H9 (cell line): ENCODE results near the gene ECI2. TPM values are rescaled to one million over a fixed set of nuclear protein-coding genes. Genes with fewer than 3 reads are reported as not detected.

Experiments
- DNase-seq: peaks from one replicate; pipeline ENCODE4 v3.0.0-alpha.2; 2017
- H2AFZ ChIP-seq: one replicate; pipeline ENCODE4 v1.6.1; 2013; ENCODE audit warnings: mild to moderate bottlenecking, low read length, control low read depth, moderate library complexity
- H2AK5ac ChIP-seq: 2 replicates; pipeline ENCODE4 v1.6.1; 2013; ENCODE audit warnings: low read length, control low read depth, mixed read lengths; ENCODE audit not compliant: insufficient read length
- H2BK120ac ChIP-seq: one replicate; pipeline ENCODE4 v1.6.1; 2013; ENCODE audit warnings: low read depth, mild to moderate bottlenecking, low read length, control low read depth, inconsistent platforms; ENCODE audit not compliant: poor library complexity, severe bottlenecking
- H2BK12ac ChIP-seq: 2 replicates; pipeline ENCODE4 v1.6.1; 2013; ENCODE audit warnings: low read length, control low read depth, mixed read lengths, low read depth; ENCODE audit not compliant: insufficient read length
- H2BK15ac ChIP-seq: 2 replicates; pipeline ENCODE4 v1.6.1; 2013; ENCODE audit warnings: low read depth, low read length, control low read depth
- H2BK20ac ChIP-seq: one replicate; pipeline ENCODE4 v1.6.1; 2013; ENCODE audit warnings: low read depth, mild to moderate bottlenecking, low read length, control low read depth, inconsistent platforms; ENCODE audit not compliant: poor library complexity, severe bottlenecking
- H2BK5ac ChIP-seq: 2 replicates; pipeline ENCODE4 v1.6.1; 2013; ENCODE audit warnings: low read length, control low read depth, mixed read lengths; ENCODE audit not compliant: insufficient read length
- H3K14ac ChIP-seq: 2 replicates; pipeline ENCODE4 v1.6.1; 2013; ENCODE audit warnings: low read length, control low read depth; ENCODE audit not compliant: insufficient read depth
- H3K18ac ChIP-seq: 2 replicates; pipeline ENCODE4 v1.6.1; 2013; ENCODE audit warnings: low read depth, mild to moderate bottlenecking, mixed read lengths, low read length, control low read depth; ENCODE audit not compliant: insufficient read length
- H3K23ac ChIP-seq: 2 replicates; pipeline ENCODE4 v1.6.1; 2013; ENCODE audit warnings: low read length, control low read depth, mixed read lengths, low read depth; ENCODE audit not compliant: insufficient read length
- H3K23me2 ChIP-seq: 2 replicates; pipeline ENCODE4 v1.6.1; 2013; ENCODE audit warnings: low read depth, mild to moderate bottlenecking, mixed read lengths, low read length, control low read depth; ENCODE audit not compliant: insufficient read length, poor library complexity, severe bottlenecking
- H3K27ac ChIP-seq: 2 replicates; pipeline ENCODE4 v1.5.1; 2013; ENCODE audit warnings: low read length, control low read depth, mixed read lengths, low read depth; ENCODE audit not compliant: insufficient read length
- H3K27me3 ChIP-seq: 2 replicates; pipeline ENCODE4 v1.6.1; 2013; ENCODE audit warnings: low read length, control low read depth, inconsistent platforms; ENCODE audit not compliant: insufficient read depth
- H3K4ac ChIP-seq: 2 replicates; pipeline ENCODE4 v1.6.1; 2013; ENCODE audit warnings: low read depth, mild to moderate bottlenecking, control low read depth, inconsistent platforms, low read length, moderate library complexity
- H3K4me1 ChIP-seq: 2 replicates; pipeline ENCODE4 v1.6.1; 2013; ENCODE audit warnings: low read length, control low read depth, inconsistent platforms; ENCODE audit not compliant: insufficient read depth
- H3K4me2 ChIP-seq: 2 replicates; pipeline ENCODE4 v1.6.1; 2013; ENCODE audit warnings: low read length, control low read depth, mixed read lengths; ENCODE audit not compliant: insufficient read length, insufficient read depth
- H3K56ac ChIP-seq: 2 replicates; pipeline ENCODE4 v1.6.1; 2013; ENCODE audit warnings: low read depth, mild to moderate bottlenecking, mixed read lengths, low read length, control low read depth; ENCODE audit not compliant: insufficient read length
- H3K79me1 ChIP-seq: 2 replicates; pipeline ENCODE4 v1.6.1; 2013; ENCODE audit warnings: low read depth, mild to moderate bottlenecking, moderate library complexity, low read length, control low read depth, inconsistent platforms; ENCODE audit not compliant: insufficient read depth, poor library complexity, severe bottlenecking
- H3K79me2 ChIP-seq: 2 replicates; pipeline ENCODE4 v1.6.1; 2013; ENCODE audit warnings: low read length, control low read depth, inconsistent platforms; ENCODE audit not compliant: insufficient read depth
- H3K9ac ChIP-seq: 2 replicates; pipeline ENCODE4 v1.6.1; 2013; ENCODE audit warnings: low read length, control low read depth, mixed read lengths; ENCODE audit not compliant: insufficient read length; ENCODE audit errors: extremely low read depth
- H3K9me3 ChIP-seq: one replicate; pipeline ENCODE4 v1.6.1; 2013; ENCODE audit warnings: low read depth, low read length, inconsistent platforms; ENCODE audit not compliant: control insufficient read depth
- H3T11ph ChIP-seq: one replicate; pipeline ENCODE4 v1.6.1; 2013; ENCODE audit warnings: mild to moderate bottlenecking, low read length, control low read depth, inconsistent platforms
- H4K20me1 ChIP-seq: one replicate; pipeline ENCODE4 v1.6.1; 2013; ENCODE audit not compliant: control insufficient read depth, insufficient read length, insufficient read depth
- H4K5ac ChIP-seq: 2 replicates; pipeline ENCODE4 v1.6.1; 2013; ENCODE audit warnings: low read depth, mild to moderate bottlenecking, mixed read lengths, low read length, control low read depth; ENCODE audit not compliant: insufficient read length
- H4K8ac ChIP-seq: replicated peaks from 2 replicates; pipeline ENCODE4 v1.6.1; 2013; ENCODE audit warnings: low read length, control low read depth, mixed read lengths, low read depth; ENCODE audit not compliant: insufficient read length
- H4K91ac ChIP-seq: 2 replicates; pipeline ENCODE4 v1.6.1; 2013; ENCODE audit warnings: low read depth, mild to moderate bottlenecking, moderate library complexity, mixed read lengths, low read length, control low read depth; ENCODE audit not compliant: insufficient read length
- H3K27ac Mint-ChIP-seq, 3 experiments: 2 replicates in 2 of 3; 3 replicates in 1 of 3; pipeline ENCODE4 v1.8.0; 2020 to 2021; ENCODE audit warnings: mixed read lengths in 3 of 3, mild to moderate bottlenecking in 1 of 3, moderate library complexity in 1 of 3
- H3K27me3 Mint-ChIP-seq: 2 replicates; pipeline ENCODE4 v1.8.0; 2021; ENCODE audit warnings: low read depth, mild to moderate bottlenecking, moderate library complexity, mixed read lengths
- H3K36me3 Mint-ChIP-seq, 3 experiments: 2 replicates in 2 of 3; 3 replicates in 1 of 3; pipeline ENCODE4 v1.8.0; 2020 to 2021; ENCODE audit warnings: low read depth in 3 of 3, mixed read lengths in 3 of 3; ENCODE audit not compliant: insufficient read depth in 1 of 3
- H3K4me1 Mint-ChIP-seq, 2 experiments: 2 replicates each; pipeline ENCODE4 v1.8.0; 2020; ENCODE audit warnings: mixed read lengths in 2 of 2
- H3K4me3 Mint-ChIP-seq, 2 experiments: 2 replicates in 1 of 2; 3 replicates in 1 of 2; pipeline ENCODE4 v1.8.0; 2020 to 2021; ENCODE audit warnings: mild to moderate bottlenecking in 2 of 2, mixed read lengths in 2 of 2, moderate library complexity in 1 of 2
- H3K9me3 Mint-ChIP-seq, 2 experiments: 2 replicates in 1 of 2; 3 replicates in 1 of 2; pipeline ENCODE4 v1.8.0; 2020; ENCODE audit warnings: mild to moderate bottlenecking in 2 of 2, mixed read lengths in 2 of 2, moderate library complexity in 1 of 2
- CTCF ChIP-seq: fragments of 200-600 bp; sonication (generic); conservative IDR thresholded peaks from 3 replicates; pipeline ENCODE4 v1.8.0; 2021; ENCODE audit warnings: antibody characterized with exemption, mild to moderate bottlenecking
- WGBS: extraction: QIAGEN DNeasy Blood & Tissue Kit; methylation state at CpG from one replicate; pipeline ENCODE4 v1.1.7; 2013; ENCODE audit warnings: missing lambda C conversion rate, low lambda C conversion rate, mixed read lengths; ENCODE audit not compliant: insufficient read length; ENCODE audit errors: extremely low coverage; 5-methylcytosine and 5-hydroxymethylcytosine counted together
- long read RNA-seq: library from polyadenylated mRNA; unstranded; transcript quantifications from one replicate; pipeline ENCODE4 v2.0.0, GENCODE V29; 2020
- total RNA-seq: library from RNA; stranded (reverse); gene quantifications from 2 replicates; pipeline ENCODE4 v1.2.1, GENCODE V29; 2021

ECI2 gene
- 66.1 and 67.5 TPM in 2 replicates for total RNA-seq
- long read RNA-seq, transcript ECI2-202 (10 exons, 1,407 nt) = major isoform, 132 of 251 reads
- long read RNA-seq, transcript ECI2-201 (10 exons, 1,380 nt) = minor isoform, 81 of 251 reads
- long read RNA-seq, partial matches to known transcripts = 6 of 251 reads
- long read RNA-seq, other reads (novel, unspliced or antisense) = 30 of 251 reads

- H3K56ac ChIP-seq = no peak within 1 kb of the TSS
- H3K23me2 ChIP-seq = no peaks in the 10 kb centered on the region
- no peaks in the 10 kb centered on the region for H3K79me1 ChIP-seq
- no peak within 1 kb of the TSS for H3K23ac ChIP-seq
- no peak within 1 kb of the TSS for H3T11ph ChIP-seq
- H3K4ac ChIP-seq = no peak within 1 kb of the TSS
- H3K27ac ChIP-seq = no peak within 1 kb of the TSS
- H2AK5ac ChIP-seq = no peak within 1 kb of the TSS
- no peak for DNase-seq
- no peak within 1 kb of the TSS for H2BK12ac ChIP-seq
- H2BK5ac ChIP-seq = no peak within 1 kb of the TSS
- no peak within 1 kb of the TSS for H2BK120ac ChIP-seq
- H4K91ac ChIP-seq = no peak within 1 kb of the TSS
- peaks cover 3% of the 10 kb centered on the region; the same call in 1 of the 2 replicates for H3K27me3 Mint-ChIP-seq
- H3K4me2 ChIP-seq = peak within 1 kb of the TSS; percentile 73
- no peak within 1 kb of the TSS for H2BK15ac ChIP-seq
- H4K20me1 ChIP-seq = no peaks in the 10 kb centered on the region
- H2AFZ ChIP-seq = peak within 1 kb of the TSS; percentile 45
- H4K5ac ChIP-seq = no peak within 1 kb of the TSS
- H3K9ac ChIP-seq = peak within 1 kb of the TSS; percentile 82
- peak within 1 kb of the TSS; percentile 91 for H3K18ac ChIP-seq
- no CpG with 5 or more reads among the region's 66 CpGs for WGBS
- no peaks in the 10 kb centered on the region for H3K79me2 ChIP-seq
- no peak within 1 kb of the TSS for H2BK20ac ChIP-seq
- peak within 1 kb of the TSS; percentile 52 to 93 (median 80) for H3K27ac Mint-ChIP-seq
- peaks cover 30 to 34% (median 32%) of the 10 kb centered on the region in 3 experiments for H3K36me3 Mint-ChIP-seq
- H4K8ac ChIP-seq = no peak within 1 kb of the TSS
- H3K27me3 ChIP-seq = no peaks in the 10 kb centered on the region
- H3K9me3 Mint-ChIP-seq = peaks cover 14 to 17% of the 10 kb centered on the region in 2 experiments
- H3K4me1 Mint-ChIP-seq = peaks cover 24 to 26% of the 10 kb centered on the region in 2 experiments
- TF ChIP-seq CTCF = no peak
- H3K9me3 ChIP-seq = peaks cover 10% of the 10 kb centered on the region
- peak within 1 kb of the TSS; percentile 96 for H3K14ac ChIP-seq
- H3K4me1 ChIP-seq = peaks cover 7% of the 10 kb centered on the region; the same call in 1 of the 2 replicates
- H3K4me3 Mint-ChIP-seq = peak within 1 kb of the TSS; percentile 84 to 86
Observed at GRCh38 chr6:4134841-4135664, at the start of gene ECI2. ECI2 (minus strand) TSS chr6:4135575; CDS start chr6:4135560, 15 bp downstream.
